H9 (cell line): ENCODE data around the gene IL1RAPL1. TPM values are rescaled to one million over a fixed set of nuclear protein-coding genes. Genes with fewer than 3 reads are reported as not detected.

Experiments used
- DNase-seq: peaks from one replicate; pipeline ENCODE4 v3.0.0-alpha.2; 2017
- H2AFZ ChIP-seq: one replicate; pipeline ENCODE4 v1.6.1; 2013; ENCODE audit warnings: mild to moderate bottlenecking, low read length, control low read depth, moderate library complexity
- H2AK5ac ChIP-seq: 2 replicates; pipeline ENCODE4 v1.6.1; 2013; ENCODE audit warnings: low read length, control low read depth, mixed read lengths; ENCODE audit not compliant: insufficient read length
- H2BK120ac ChIP-seq: one replicate; pipeline ENCODE4 v1.6.1; 2013; ENCODE audit warnings: low read depth, mild to moderate bottlenecking, low read length, control low read depth, inconsistent platforms; ENCODE audit not compliant: poor library complexity, severe bottlenecking
- H2BK12ac ChIP-seq: 2 replicates; pipeline ENCODE4 v1.6.1; 2013; ENCODE audit warnings: low read length, control low read depth, mixed read lengths, low read depth; ENCODE audit not compliant: insufficient read length
- H2BK15ac ChIP-seq: 2 replicates; pipeline ENCODE4 v1.6.1; 2013; ENCODE audit warnings: low read depth, low read length, control low read depth
- H2BK20ac ChIP-seq: one replicate; pipeline ENCODE4 v1.6.1; 2013; ENCODE audit warnings: low read depth, mild to moderate bottlenecking, low read length, control low read depth, inconsistent platforms; ENCODE audit not compliant: poor library complexity, severe bottlenecking
- H2BK5ac ChIP-seq: 2 replicates; pipeline ENCODE4 v1.6.1; 2013; ENCODE audit warnings: low read length, control low read depth, mixed read lengths; ENCODE audit not compliant: insufficient read length
- H3K14ac ChIP-seq: 2 replicates; pipeline ENCODE4 v1.6.1; 2013; ENCODE audit warnings: low read length, control low read depth; ENCODE audit not compliant: insufficient read depth
- H3K18ac ChIP-seq: 2 replicates; pipeline ENCODE4 v1.6.1; 2013; ENCODE audit warnings: low read depth, mild to moderate bottlenecking, mixed read lengths, low read length, control low read depth; ENCODE audit not compliant: insufficient read length
- H3K23ac ChIP-seq: 2 replicates; pipeline ENCODE4 v1.6.1; 2013; ENCODE audit warnings: low read length, control low read depth, mixed read lengths, low read depth; ENCODE audit not compliant: insufficient read length
- H3K23me2 ChIP-seq: 2 replicates; pipeline ENCODE4 v1.6.1; 2013; ENCODE audit warnings: low read depth, mild to moderate bottlenecking, mixed read lengths, low read length, control low read depth; ENCODE audit not compliant: insufficient read length, poor library complexity, severe bottlenecking
- H3K27ac ChIP-seq: 2 replicates; pipeline ENCODE4 v1.5.1; 2013; ENCODE audit warnings: low read length, control low read depth, mixed read lengths, low read depth; ENCODE audit not compliant: insufficient read length
- H3K27me3 ChIP-seq: 2 replicates; pipeline ENCODE4 v1.6.1; 2013; ENCODE audit warnings: low read length, control low read depth, inconsistent platforms; ENCODE audit not compliant: insufficient read depth
- H3K4ac ChIP-seq: 2 replicates; pipeline ENCODE4 v1.6.1; 2013; ENCODE audit warnings: low read depth, mild to moderate bottlenecking, control low read depth, inconsistent platforms, low read length, moderate library complexity
- H3K4me1 ChIP-seq: 2 replicates; pipeline ENCODE4 v1.6.1; 2013; ENCODE audit warnings: low read length, control low read depth, inconsistent platforms; ENCODE audit not compliant: insufficient read depth
- H3K4me2 ChIP-seq: 2 replicates; pipeline ENCODE4 v1.6.1; 2013; ENCODE audit warnings: low read length, control low read depth, mixed read lengths; ENCODE audit not compliant: insufficient read length, insufficient read depth
- H3K56ac ChIP-seq: 2 replicates; pipeline ENCODE4 v1.6.1; 2013; ENCODE audit warnings: low read depth, mild to moderate bottlenecking, mixed read lengths, low read length, control low read depth; ENCODE audit not compliant: insufficient read length
- H3K79me1 ChIP-seq: 2 replicates; pipeline ENCODE4 v1.6.1; 2013; ENCODE audit warnings: low read depth, mild to moderate bottlenecking, moderate library complexity, low read length, control low read depth, inconsistent platforms; ENCODE audit not compliant: insufficient read depth, poor library complexity, severe bottlenecking
- H3K79me2 ChIP-seq: 2 replicates; pipeline ENCODE4 v1.6.1; 2013; ENCODE audit warnings: low read length, control low read depth, inconsistent platforms; ENCODE audit not compliant: insufficient read depth
- H3K9ac ChIP-seq: 2 replicates; pipeline ENCODE4 v1.6.1; 2013; ENCODE audit warnings: low read length, control low read depth, mixed read lengths; ENCODE audit not compliant: insufficient read length; ENCODE audit errors: extremely low read depth
- H3K9me3 ChIP-seq: one replicate; pipeline ENCODE4 v1.6.1; 2013; ENCODE audit warnings: low read depth, low read length, inconsistent platforms; ENCODE audit not compliant: control insufficient read depth
- H3T11ph ChIP-seq: one replicate; pipeline ENCODE4 v1.6.1; 2013; ENCODE audit warnings: mild to moderate bottlenecking, low read length, control low read depth, inconsistent platforms
- H4K20me1 ChIP-seq: one replicate; pipeline ENCODE4 v1.6.1; 2013; ENCODE audit not compliant: control insufficient read depth, insufficient read length, insufficient read depth
- H4K5ac ChIP-seq: 2 replicates; pipeline ENCODE4 v1.6.1; 2013; ENCODE audit warnings: low read depth, mild to moderate bottlenecking, mixed read lengths, low read length, control low read depth; ENCODE audit not compliant: insufficient read length
- H4K8ac ChIP-seq: replicated peaks from 2 replicates; pipeline ENCODE4 v1.6.1; 2013; ENCODE audit warnings: low read length, control low read depth, mixed read lengths, low read depth; ENCODE audit not compliant: insufficient read length
- H4K91ac ChIP-seq: 2 replicates; pipeline ENCODE4 v1.6.1; 2013; ENCODE audit warnings: low read depth, mild to moderate bottlenecking, moderate library complexity, mixed read lengths, low read length, control low read depth; ENCODE audit not compliant: insufficient read length
- H3K27ac Mint-ChIP-seq, 3 experiments: 2 replicates in 2 of 3; 3 replicates in 1 of 3; pipeline ENCODE4 v1.8.0; 2020 to 2021; ENCODE audit warnings: mixed read lengths in 3 of 3, mild to moderate bottlenecking in 1 of 3, moderate library complexity in 1 of 3
- H3K27me3 Mint-ChIP-seq: 2 replicates; pipeline ENCODE4 v1.8.0; 2021; ENCODE audit warnings: low read depth, mild to moderate bottlenecking, moderate library complexity, mixed read lengths
- H3K36me3 Mint-ChIP-seq, 3 experiments: 2 replicates in 2 of 3; 3 replicates in 1 of 3; pipeline ENCODE4 v1.8.0; 2020 to 2021; ENCODE audit warnings: low read depth in 3 of 3, mixed read lengths in 3 of 3; ENCODE audit not compliant: insufficient read depth in 1 of 3
- H3K4me1 Mint-ChIP-seq, 2 experiments: 2 replicates each; pipeline ENCODE4 v1.8.0; 2020; ENCODE audit warnings: mixed read lengths in 2 of 2
- H3K4me3 Mint-ChIP-seq, 2 experiments: 2 replicates in 1 of 2; 3 replicates in 1 of 2; pipeline ENCODE4 v1.8.0; 2020 to 2021; ENCODE audit warnings: mild to moderate bottlenecking in 2 of 2, mixed read lengths in 2 of 2, moderate library complexity in 1 of 2
- H3K9me3 Mint-ChIP-seq, 2 experiments: 2 replicates in 1 of 2; 3 replicates in 1 of 2; pipeline ENCODE4 v1.8.0; 2020; ENCODE audit warnings: mild to moderate bottlenecking in 2 of 2, mixed read lengths in 2 of 2, moderate library complexity in 1 of 2
- CTCF ChIP-seq: fragments of 200-600 bp; sonication (generic); conservative IDR thresholded peaks from 3 replicates; pipeline ENCODE4 v1.8.0; 2021; ENCODE audit warnings: antibody characterized with exemption, mild to moderate bottlenecking
- whole genome bisulfite sequencing: extraction: QIAGEN DNeasy Blood & Tissue Kit; methylation state at CpG from one replicate; pipeline ENCODE4 v1.1.7; 2013; ENCODE audit warnings: missing lambda C conversion rate, low lambda C conversion rate, mixed read lengths; ENCODE audit not compliant: insufficient read length; ENCODE audit errors: extremely low coverage; 5-methylcytosine and 5-hydroxymethylcytosine counted together
- total RNA-seq: library from RNA; stranded (reverse); gene quantifications from 2 replicates; pipeline ENCODE4 v1.2.1, GENCODE V29; 2021

Gene IL1RAPL1
- total RNA-seq, 1 experiment from 2014 or later = 0.31 TPM

- H3K14ac ChIP-seq = no peak overlapping the region
- Mint-ChIP-seq H3K36me3 (no peaks in the 10 kb centered on the region; a peak in 2 of 7 replicates), H3K27me3 (no peaks in the 10 kb centered on the region), H3K4me1 (peaks cover 0 to 7% of the 10 kb centered on the region in 2 experiments; a peak in 2 of 4 replicates), H3K27ac (no peak overlapping the region), H3K9me3 (peaks cover 0 to 55% of the 10 kb centered on the region in 2 experiments; a peak in 4 of 5 replicates), H3K4me3 (no peak overlapping the region)
- no peaks in the 10 kb centered on the region for H3K9me3 ChIP-seq
- H3K4me1 ChIP-seq = no peaks in the 10 kb centered on the region
- no peak overlapping the region for H2AFZ ChIP-seq
- H2BK12ac ChIP-seq = no peak overlapping the region
- DNase-seq = no peak
- no peak overlapping the region for H4K91ac ChIP-seq
- H3K4ac ChIP-seq = no peak overlapping the region
- H3K23ac ChIP-seq = no peak overlapping the region
- H3K9ac ChIP-seq = no peak overlapping the region
- H2BK120ac ChIP-seq = no peak overlapping the region
- H3K79me1 ChIP-seq = no peaks in the 10 kb centered on the region
- no peak overlapping the region for H3K18ac ChIP-seq
- no peak for TF ChIP-seq CTCF
- no peak overlapping the region for H3K56ac ChIP-seq
- WGBS = no CpG with 5 or more reads among the region's 6 CpGs
- H4K5ac ChIP-seq = no peak overlapping the region
- H3K23me2 ChIP-seq = no peaks in the 10 kb centered on the region
- H3T11ph ChIP-seq = no peak overlapping the region
- H2BK15ac ChIP-seq = no peak overlapping the region
- H2BK20ac ChIP-seq = no peak overlapping the region
- H2BK5ac ChIP-seq = no peak overlapping the region
- H3K27ac ChIP-seq = no peak overlapping the region
- H3K4me2 ChIP-seq = no peak overlapping the region
- no peaks in the 10 kb centered on the region; the same call in 1 of the 2 replicates for H3K79me2 ChIP-seq
- no peak overlapping the region for H4K8ac ChIP-seq
- H4K20me1 ChIP-seq = no peaks in the 10 kb centered on the region
- H2AK5ac ChIP-seq = no peak overlapping the region
- H3K27me3 ChIP-seq = no peaks in the 10 kb centered on the region
Observed at GRCh38 chrX:29824176-29824906, 1237.1 kb downstream of the IL1RAPL1 start.
